LHCN-M2 (cell line): ENCODE measurements around the gene LRP1. TPM values are rescaled to one million over a fixed set of nuclear protein-coding genes. Genes with fewer than 3 reads are reported as not detected.

ENCODE experiments used
- DNase-seq: peaks from one replicate; pipeline ENCODE4 v3.0.0-alpha.2; 2012; ENCODE audit warnings: low read depth
- total RNA-seq: library from RNA; depleted of rRNA; stranded (reverse); fragments of >200 nt; gene quantifications from 2 replicates; pipeline ENCODE4 v1.2.3, GENCODE V29; 2014; rRNA removed

The LRP1 gene
- total RNA-seq, 1 experiment from 2014 or later = 89.0 TPM

- no peak for DNase-seq
Measured at GRCh38 chr12:57248934-57249742, 120.9 kb downstream of the LRP1 start.

- no peak for DNase-seq
Measured at GRCh38 chr12:57250541-57250940, 122.3 kb downstream of the LRP1 start.

DNA sequence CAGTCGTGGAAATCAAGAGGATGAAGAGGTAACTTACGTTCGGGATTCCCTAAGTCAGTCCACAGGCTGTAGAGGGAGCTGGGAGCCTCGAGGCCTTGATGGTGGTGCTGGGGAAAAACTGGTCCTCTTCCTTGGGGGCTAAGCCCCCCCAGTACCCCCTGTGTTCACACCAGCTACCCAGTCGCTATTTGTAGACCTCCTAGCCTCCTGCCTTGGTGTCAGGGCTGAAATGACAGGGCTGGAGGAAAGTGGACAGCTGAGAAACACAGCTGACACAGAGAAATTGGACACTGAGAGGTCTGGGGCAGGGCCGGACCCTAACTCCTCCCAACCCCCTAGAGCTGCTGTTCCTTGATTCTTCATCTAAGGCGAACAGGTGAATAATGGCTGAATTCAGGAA lies 122.7 kb downstream of the LRP1 start, which contains the start of gene STAC3:
Gene STAC3, minus strand, starts transcription at position 232 of the 400 bp plus-strand sequence. CDS start 1,551 bp downstream, outside the sequence.
- peak; percentile 79 for DNase-seq

GRCh38 chr12:57254506-57255280 lies 126.4 kb downstream of the LRP1 start:
- DNase-seq = no peak

DNA sequence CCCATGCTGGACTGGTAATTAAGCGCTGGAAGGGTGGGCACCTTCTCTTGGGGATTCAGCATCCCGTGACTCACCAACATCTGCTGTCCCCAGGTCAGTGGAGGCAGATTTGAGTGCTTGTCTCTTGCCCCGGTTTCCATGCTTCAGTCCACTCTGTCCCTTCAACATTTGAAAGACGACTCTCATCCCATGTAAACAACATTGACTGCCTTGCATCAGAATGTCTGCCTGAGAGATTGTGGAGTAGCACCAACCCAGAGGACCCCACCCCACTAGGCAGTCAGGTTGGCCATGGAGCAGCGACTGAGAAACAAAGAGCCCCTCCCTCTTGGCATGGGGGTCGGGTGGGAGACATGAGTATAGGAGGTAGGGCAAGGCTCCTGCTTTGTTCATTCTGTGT lies 127.6 kb downstream of the LRP1 start:
- DNase-seq = no peak

DNA sequence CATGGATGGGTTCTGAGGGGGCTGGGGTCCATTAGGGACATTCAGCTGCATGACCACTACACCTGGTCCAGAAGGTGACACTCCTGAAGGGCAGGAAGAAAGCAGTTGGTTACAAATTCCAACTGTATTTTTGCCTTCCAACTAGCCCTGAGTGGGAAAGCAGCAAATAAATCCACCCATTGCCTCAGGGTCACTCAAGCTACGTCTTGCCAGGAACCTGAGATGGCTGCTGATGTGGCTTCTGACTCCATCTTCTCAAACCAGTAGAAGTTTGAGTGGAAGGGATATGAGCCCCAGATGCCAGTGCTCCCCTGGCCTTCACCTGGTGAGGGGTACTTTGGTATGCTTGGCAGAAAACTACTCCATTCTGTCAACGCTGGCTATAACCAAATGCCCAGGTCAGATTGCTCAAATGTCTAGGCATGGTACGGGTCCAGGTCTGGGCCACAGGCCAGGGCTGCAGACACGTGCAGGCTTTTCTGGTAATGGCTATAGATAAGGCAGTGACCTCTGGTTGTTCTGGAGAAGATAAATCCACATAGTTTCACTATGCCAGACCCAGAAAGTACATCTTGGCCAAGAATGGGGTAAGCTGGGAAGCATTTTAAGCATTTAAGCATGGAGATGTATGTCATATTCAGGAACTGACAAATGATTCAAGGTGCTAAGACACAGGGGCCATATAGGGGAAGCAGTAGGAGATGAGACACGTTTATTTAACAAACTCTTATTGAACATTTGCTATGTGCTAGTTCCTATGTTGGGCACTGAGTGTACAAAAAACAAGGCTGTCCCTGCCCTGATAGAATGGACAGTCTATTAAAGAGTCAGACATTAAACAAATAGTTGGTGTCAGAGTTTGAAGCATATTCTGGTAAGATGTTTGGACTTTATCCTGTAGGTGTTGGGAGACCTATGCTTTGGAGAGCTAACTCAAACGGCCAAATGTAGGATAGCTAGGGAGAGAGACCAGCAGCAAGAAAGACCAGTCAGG lies 131.0 kb downstream of the LRP1 start:
- no peak for DNase-seq

- DNase-seq = no peak
Measured at GRCh38 chr12:57260366-57260765, 132.1 kb downstream of the LRP1 start.

DNA sequence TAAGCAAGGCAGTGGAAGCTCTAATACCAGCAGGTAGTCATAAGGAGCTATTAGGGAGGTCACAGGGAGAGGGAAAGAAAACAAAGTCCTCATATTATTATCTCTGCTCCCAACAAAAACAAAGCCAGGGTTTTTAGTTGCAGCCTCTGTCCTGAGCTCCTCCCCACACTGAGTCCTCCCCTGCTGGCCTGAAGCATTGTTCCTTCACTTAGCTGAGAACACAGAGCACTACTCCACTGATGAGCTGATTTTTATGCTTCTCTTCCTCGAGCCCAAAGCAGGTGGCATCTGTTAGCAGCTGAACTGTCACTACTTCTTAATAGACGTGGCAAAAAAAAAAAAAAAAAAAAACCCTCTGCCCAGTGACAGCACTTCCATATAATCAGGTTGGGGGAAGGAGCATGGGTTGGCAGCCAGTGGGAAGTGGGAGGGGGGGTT lies 133.2 kb downstream of the LRP1 start:
- DNase-seq = no peak

DNA sequence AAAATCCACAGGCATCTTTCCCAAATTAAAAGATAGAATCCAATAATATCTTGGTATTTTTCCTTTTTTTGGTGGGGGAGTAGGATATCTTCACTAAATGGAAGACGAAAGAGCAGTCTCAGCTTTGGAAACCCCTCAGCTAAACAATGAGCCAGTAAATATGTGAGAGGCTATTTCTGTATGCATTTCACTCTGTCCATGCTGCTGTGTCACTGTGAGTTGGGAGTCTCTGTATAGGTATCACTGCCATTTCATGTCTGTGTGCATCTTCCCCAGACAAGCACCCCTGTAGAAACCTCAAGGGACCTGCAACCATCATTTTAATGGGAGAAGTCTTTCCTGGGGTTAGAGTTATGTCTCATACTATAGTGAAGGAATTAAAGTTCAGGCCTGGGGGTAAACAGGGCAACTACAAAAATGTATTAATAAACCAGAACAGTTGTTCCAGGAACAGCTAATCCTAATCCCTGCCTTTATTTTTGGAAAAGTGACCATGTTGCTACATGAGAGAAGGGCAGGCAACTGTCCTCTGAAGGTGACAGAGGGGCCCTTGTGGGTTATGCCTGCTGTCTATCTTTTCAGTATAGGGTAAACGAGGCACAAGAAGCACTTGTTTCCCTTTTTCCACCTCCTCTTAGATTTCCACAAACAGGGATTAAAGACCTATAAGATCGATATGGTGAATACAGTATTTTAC lies 134.0 kb downstream of the LRP1 start:
- DNase-seq = no peak

Other genes starting within 250 kb of the LRP1 start
- not detected in 2 replicates for gene SDR9C7, start 194.1 kb upstream of the LRP1 start, total RNA-seq
- gene RDH16, start 170.9 kb upstream of the LRP1 start, total RNA-seq = not detected in 2 replicates
- gene ZBTB39, start 121.9 kb upstream of the LRP1 start, total RNA-seq = 3.9 and 4.9 TPM in 2 replicates
- 1.5 TPM in 2 replicates for gene TAC3, start 112.0 kb upstream of the LRP1 start, total RNA-seq
- gene MYO1A, start 78.4 kb upstream of the LRP1 start, total RNA-seq = 0.06 TPM in 1 of 2 replicates, not detected in the other
- 29.3 and 37.3 TPM in 2 replicates for gene NEMP1, start 49.7 kb upstream of the LRP1 start, total RNA-seq
- gene NAB2, start 39.4 kb upstream of the LRP1 start, total RNA-seq = 53.8 and 55.9 TPM in 2 replicates
- 82.6 and 89.3 TPM in 2 replicates for gene STAT6, start 17.1 kb upstream of the LRP1 start, total RNA-seq
- gene LRP1-AS, start 19.1 kb downstream of the LRP1 start, total RNA-seq = not detected in 2 replicates
- 1.2 and 1.4 TPM in 2 replicates for gene NXPH4, start 88.3 kb downstream of the LRP1 start, total RNA-seq
- 143 and 171 TPM in 2 replicates for gene SHMT2, start 101.2 kb downstream of the LRP1 start, total RNA-seq
- gene STAC3, start 122.7 kb downstream of the LRP1 start, total RNA-seq = 10.0 and 29.8 TPM in 2 replicates